ENCODE measurements around the gene PLPP7.

The PLPP7 gene

GRCh38 chr9:131276094-131276888 is 13.2 kb upstream of the PLPP7 start, which contains the start of gene FAM78A:
TSS of gene FAM78A (minus strand) at chr9:131276510. CDS start at chr9:131276179, 331 bp downstream.
- peak within 1 kb of the TSS; percentile 46 for H3K4me3 ChIP-seq (ENCODE audit: low read depth, low read length)
- TF ChIP-seq CTCF (IDR thresholded peaks at IDR 0.05; ENCODE audit: low read depth, low read length) = no peak

DNA sequence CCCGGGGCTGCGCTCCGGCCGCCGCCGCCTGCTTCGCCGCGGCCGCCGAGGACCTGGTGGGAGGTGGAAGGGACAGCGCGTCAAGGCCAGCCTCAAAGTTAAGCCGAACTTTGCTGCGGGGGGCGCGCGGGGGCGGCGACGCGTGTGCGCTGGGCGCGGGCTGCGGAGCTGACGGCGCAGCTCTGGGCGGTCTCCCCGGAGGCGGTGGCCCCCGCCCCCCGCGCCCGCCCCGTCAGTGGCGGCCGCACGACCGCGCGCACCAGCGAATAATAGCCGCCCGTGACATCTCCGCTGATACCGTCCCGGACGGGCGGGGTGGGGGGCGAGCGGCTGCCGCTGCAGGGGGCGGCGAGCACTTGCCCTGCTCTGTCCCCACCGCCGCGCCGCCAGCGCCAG is 12.6 kb upstream of the PLPP7 start:
- peak overlapping the region; percentile 46 for H3K4me3 ChIP-seq (ENCODE audit: low read depth, low read length)
- TF ChIP-seq CTCF (IDR thresholded peaks at IDR 0.05; ENCODE audit: low read depth, low read length) = no peak

DNA sequence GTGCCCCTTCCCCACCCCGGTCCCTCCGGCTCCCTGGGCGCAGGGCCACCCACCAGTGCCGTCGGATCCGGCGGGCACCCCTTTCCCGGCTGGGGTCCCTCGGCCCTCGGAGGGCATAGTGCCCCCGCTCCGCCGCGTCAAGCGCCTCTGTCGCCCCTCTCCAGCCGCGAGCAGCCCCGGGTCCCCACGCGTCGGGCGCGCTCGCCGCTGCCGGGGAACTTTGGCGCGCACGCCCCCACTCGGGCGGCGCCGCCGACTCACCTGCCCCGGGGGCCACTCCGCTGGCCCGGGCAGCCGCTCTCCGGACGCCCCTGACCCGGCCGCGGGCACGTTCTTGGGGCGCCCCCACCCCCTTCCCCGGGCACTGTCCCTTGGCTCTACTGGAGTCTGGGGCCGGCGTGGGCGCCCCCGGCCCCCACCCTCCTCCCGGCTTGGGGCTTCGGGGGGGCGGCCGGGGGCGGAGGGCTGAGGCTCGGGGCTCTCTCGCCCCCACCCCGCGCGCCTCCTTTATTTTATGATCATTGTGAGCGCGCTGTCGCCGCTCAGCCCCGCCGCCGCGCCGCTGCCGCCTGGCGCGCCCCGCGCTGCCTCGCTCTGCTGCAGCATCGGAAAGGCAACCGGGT is 12.1 kb upstream of the PLPP7 start:
- H3K4me3 ChIP-seq (ENCODE audit: low read depth, low read length) = peak overlapping the region; percentile 46
- no peak for TF ChIP-seq CTCF (IDR thresholded peaks at IDR 0.05; ENCODE audit: low read depth, low read length)

DNA sequence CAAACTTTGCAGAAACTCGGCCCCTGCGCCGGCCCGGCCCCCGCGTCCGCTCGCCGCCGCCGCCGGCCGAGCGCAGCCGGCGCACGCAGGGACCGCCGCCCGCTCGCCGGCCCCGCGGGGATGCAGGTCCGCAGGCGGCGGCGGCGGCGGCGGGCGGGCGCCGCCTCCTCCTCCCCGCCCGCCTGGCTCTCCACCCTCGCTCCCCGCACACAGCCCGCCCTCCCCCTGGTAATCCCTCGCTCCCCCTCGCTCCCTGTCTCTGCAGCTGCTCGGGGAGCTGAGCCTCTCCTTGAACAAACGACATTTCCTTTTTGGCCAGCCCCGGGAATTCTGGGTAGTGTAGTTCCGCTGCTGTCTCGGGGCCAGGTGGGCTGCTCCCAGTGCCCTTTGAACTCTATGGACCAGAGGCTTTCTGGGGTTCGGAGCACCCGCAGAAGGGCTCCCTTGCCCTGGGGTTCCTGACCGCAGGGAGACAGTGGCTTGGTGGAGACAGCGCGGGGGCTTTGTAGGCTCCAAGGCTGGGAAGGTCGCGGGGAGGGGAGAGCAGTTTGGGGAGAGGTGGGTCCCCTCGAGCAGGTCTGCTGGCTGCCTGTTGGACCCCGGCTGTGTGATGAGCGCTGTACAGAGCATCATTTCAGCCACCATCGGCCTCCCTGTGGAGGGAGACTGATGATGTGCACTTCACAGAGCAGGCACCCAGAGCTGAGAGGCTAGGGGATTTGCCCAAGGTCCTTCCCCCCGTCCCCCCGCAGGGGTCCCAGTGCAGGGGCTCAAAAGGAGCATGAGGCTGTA is 11.4 kb upstream of the PLPP7 start:
- no peak for TF ChIP-seq CTCF (IDR thresholded peaks at IDR 0.05; ENCODE audit: low read depth, low read length)
- H3K4me3 ChIP-seq (ENCODE audit: low read depth, low read length) = peak overlapping the region; percentile 46

- TF ChIP-seq CTCF (IDR thresholded peaks at IDR 0.05; ENCODE audit: low read depth, low read length) = no peak
- no peak overlapping the region for H3K4me3 ChIP-seq (ENCODE audit: low read depth, low read length)
Measured at GRCh38 chr9:131278702-131279111, 10.8 kb upstream of the PLPP7 start.

GRCh38 chr9:131279196-131279862 is 10.2 kb upstream of the PLPP7 start:
- no peak overlapping the region for H3K4me3 ChIP-seq (ENCODE audit: low read depth, low read length)
- no peak for TF ChIP-seq CTCF (IDR thresholded peaks at IDR 0.05; ENCODE audit: low read depth, low read length)
